ENCODE measurements around the gene FAM168B. TPM values are rescaled to one million over a fixed set of nuclear protein-coding genes. Genes with fewer than 3 reads are reported as not detected.

FAM168B gene
- total RNA-seq, 4 donors from 2014 or later, result 54.5 to 95.8 (median 81.5) TPM

GRCh38 chr2:131127981-131128380 is 34.7 kb upstream of the FAM168B start:
- Histone ChIP-seq H3K27me3 (no peaks in the 10 kb centered on the region), H3K4me1 (no peaks in the 10 kb centered on the region), H3K27ac (no peak overlapping the region), H3K4me3 (no peak overlapping the region), H3K9me3 (no peaks in the 10 kb centered on the region), H3K36me3 (peaks cover 0 to 85% (median 0%) of the 10 kb centered on the region in 3 donors)
- no peak for DNase-seq
- TF ChIP-seq POLR2A (IDR thresholded peaks at IDR 0.05), result no peak
- TF ChIP-seq, protein P1, sequence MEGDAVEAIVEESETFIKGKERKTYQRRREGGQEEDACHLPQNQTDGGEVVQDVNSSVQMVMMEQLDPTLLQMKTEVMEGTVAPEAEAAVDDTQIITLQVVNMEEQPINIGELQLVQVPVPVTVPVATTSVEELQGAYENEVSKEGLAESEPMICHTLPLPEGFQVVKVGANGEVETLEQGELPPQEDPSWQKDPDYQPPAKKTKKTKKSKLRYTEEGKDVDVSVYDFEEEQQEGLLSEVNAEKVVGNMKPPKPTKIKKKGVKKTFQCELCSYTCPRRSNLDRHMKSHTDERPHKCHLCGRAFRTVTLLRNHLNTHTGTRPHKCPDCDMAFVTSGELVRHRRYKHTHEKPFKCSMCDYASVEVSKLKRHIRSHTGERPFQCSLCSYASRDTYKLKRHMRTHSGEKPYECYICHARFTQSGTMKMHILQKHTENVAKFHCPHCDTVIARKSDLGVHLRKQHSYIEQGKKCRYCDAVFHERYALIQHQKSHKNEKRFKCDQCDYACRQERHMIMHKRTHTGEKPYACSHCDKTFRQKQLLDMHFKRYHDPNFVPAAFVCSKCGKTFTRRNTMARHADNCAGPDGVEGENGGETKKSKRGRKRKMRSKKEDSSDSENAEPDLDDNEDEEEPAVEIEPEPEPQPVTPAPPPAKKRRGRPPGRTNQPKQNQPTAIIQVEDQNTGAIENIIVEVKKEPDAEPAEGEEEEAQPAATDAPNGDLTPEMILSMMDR (IDR thresholded peaks at IDR 0.05), result no peak

DNA sequence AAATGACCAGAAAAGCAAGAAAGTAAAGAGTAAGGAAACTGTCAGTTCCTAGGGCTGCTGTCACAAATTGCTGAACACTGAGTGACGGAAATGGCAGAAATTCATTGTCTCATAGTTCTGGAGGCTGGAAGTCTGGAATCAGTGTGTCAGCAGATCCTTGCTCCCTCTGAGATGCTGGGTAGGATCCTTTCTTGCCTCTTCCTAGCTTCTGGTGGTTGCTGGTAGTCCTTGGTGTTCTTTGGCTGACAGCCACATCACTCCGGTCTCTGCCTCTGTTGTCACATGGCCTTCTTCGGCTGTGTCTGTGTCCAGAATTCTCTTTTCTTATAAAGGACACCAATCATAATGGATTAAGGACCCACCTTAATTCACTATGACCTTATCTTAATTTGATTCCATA is 33.8 kb upstream of the FAM168B start:
- H3K4me3 ChIP-seq, result no peak overlapping the region
- H3K27ac ChIP-seq, result no peak overlapping the region
- DNase-seq, result no peak

GRCh38 chr2:131126436-131126835 is 33.2 kb upstream of the FAM168B start:
- TF ChIP-seq POLR2A (IDR thresholded peaks at IDR 0.05), result no peak
- TF ChIP-seq, protein P1 (IDR thresholded peaks at IDR 0.05), result no peak
- Histone ChIP-seq H3K4me3 (no peak overlapping the region), H3K36me3 (peaks cover 0 to 85% (median 0%) of the 10 kb centered on the region in 3 donors), H3K27ac (no peak overlapping the region), H3K4me1 (no peaks in the 10 kb centered on the region), H3K27me3 (no peaks in the 10 kb centered on the region), H3K9me3 (no peaks in the 10 kb centered on the region)
- no peak for DNase-seq

More for the DNA sequence above, 33.8 kb upstream of the FAM168B start:
- no peaks in the 10 kb centered on the region for H3K9me3 ChIP-seq
- peaks cover 0 to 85% (median 0%) of the 10 kb centered on the region in 3 donors for H3K36me3 ChIP-seq
- no peak for TF ChIP-seq POLR2A (IDR thresholded peaks at IDR 0.05)
- TF ChIP-seq, protein P1 (IDR thresholded peaks at IDR 0.05), result no peak
- H3K4me1 ChIP-seq, result no peaks in the 10 kb centered on the region
- no peaks in the 10 kb centered on the region for H3K27me3 ChIP-seq

DNA sequence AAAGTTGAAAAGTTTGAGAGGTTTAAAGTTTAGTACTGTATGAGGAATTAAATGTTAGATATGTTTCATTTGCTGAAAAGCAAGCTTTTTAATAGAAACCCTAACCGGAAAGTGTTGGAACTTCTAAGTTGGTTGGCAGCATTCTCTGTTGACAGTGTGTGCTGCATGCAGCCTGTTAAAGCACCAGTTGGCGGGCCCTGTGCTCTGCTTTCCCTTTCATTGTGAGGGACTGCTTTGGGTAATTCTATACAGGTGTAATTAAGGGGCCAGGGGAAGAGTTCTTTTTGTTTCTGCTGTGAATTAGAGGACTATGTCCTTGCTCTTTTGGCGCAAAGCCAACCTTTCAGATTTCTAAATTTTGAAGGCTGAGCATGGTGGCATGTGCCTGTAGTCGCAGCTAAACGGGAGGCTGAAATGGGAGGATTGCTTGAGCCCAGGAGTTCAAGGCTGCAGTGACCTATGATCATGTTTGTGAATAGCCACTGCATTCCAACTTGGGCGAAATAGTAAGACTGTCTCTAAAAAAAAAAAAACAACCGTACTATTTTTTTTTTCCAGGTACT is 32.0 kb upstream of the FAM168B start:
- Histone ChIP-seq H3K9me3 (no peaks in the 10 kb centered on the region), H3K27ac (no peak overlapping the region), H3K27me3 (no peaks in the 10 kb centered on the region), H3K4me1 (no peaks in the 10 kb centered on the region), H3K36me3 (peaks cover 0 to 81% (median 0%) of the 10 kb centered on the region in 3 donors), H3K4me3 (no peak overlapping the region)
- DNase-seq, result no peak
- TF ChIP-seq POLR2A (IDR thresholded peaks at IDR 0.05), result no peak
- TF ChIP-seq, protein P1 (IDR thresholded peaks at IDR 0.05), result no peak

DNA sequence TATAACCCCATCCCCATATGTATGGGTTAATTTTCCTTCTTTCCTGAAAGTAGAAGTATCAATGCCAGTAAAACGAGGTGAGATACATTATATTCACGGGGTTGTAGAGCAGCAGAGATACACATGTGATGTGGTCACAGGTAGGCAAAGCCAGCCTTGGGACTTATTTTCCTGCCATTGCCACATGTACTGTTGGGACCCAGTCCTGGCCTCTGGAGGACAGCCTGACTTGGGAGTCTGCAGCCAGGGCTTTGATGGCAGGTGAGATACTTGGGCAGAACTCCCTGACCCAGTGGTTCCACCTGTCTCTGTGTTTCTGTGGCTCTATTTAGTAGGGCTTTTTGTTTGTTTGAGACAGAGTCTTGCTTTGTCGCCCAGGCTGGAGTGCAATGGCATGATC is 29.9 kb upstream of the FAM168B start:
- peaks cover 0 to 64% (median 0%) of the 10 kb centered on the region in 3 donors for H3K36me3 ChIP-seq
- no peaks in the 10 kb centered on the region for H3K9me3 ChIP-seq
- no peak overlapping the region for H3K27ac ChIP-seq
- DNase-seq, result no peak
- H3K27me3 ChIP-seq, result no peaks in the 10 kb centered on the region
- no peaks in the 10 kb centered on the region for H3K4me1 ChIP-seq
- H3K4me3 ChIP-seq, result no peak overlapping the region
- no peak for TF ChIP-seq POLR2A (IDR thresholded peaks at IDR 0.05)
- TF ChIP-seq, protein P1 (IDR thresholded peaks at IDR 0.05), result no peak
